ENCODE results near the gene MXRA8. TPM values are rescaled to one million over a fixed set of nuclear protein-coding genes. Genes with fewer than 3 reads are reported as not detected.

MXRA8 gene
- total RNA-seq, 1 donor: 735 TPM

DNA sequence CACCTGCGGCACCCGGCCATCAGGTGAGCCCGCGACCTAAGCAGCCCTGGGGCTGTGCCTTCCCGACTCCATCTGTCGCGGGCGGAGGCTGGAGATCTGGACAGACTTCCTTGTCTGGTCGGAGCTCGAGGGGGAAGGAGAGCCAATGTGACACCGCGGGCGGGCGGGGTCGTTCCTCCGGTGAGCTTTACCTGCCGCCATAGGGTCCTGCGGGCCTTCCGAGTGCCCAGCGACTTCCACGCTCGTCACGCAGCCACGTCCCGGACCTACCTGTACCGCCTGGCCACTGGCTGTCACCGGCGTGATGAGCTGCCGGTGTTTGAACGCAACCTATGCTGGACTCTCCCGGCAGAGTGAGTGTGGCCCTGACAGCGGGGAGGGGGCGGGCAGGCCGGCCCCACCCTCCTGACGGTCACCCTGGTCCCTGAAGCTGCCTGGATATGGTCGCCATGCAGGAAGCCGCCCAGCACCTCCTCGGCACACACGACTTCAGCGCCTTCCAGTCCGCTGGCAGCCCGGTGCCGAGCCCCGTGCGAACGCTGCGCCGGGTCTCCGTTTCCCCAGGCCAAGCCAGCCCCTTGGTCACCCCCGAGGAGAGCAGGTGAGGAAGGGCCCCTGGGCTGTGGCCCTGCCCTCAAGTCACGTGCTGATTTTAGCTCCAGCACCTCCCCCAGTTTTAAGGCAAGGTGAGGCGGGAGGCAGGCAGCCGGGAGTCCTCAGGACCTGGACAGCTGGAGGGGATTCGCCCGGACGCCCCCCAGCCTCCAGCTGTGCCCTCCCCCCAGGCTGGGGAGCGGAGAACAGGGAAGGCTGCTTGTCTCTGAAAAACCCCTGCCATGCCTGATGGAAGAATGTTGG lies 48.9 kb downstream of the MXRA8 start:
- Histone ChIP-seq H2AFZ (ENCODE audit: low read length) (no peak overlapping the region), H3K27me3 (ENCODE audit: insufficient read depth, low read length) (no peaks in the 10 kb centered on the region), H4K20me1 (ENCODE audit: insufficient read depth, low read length) (peaks cover 48% of the 10 kb centered on the region), H3K36me3 (ENCODE audit: insufficient read depth, low read length) (peaks cover 39% of the 10 kb centered on the region), H3K4me2 (ENCODE audit: insufficient read depth, low read length) (peak overlapping the region; percentile 89), H3K79me2 (ENCODE audit: insufficient read depth, low read length) (peaks cover 53% of the 10 kb centered on the region), H3K27ac (ENCODE audit: low read depth, low read length) (peak overlapping the region; percentile 77), H3K4me1 (ENCODE audit: insufficient read depth, low read length) (peaks cover 32% of the 10 kb centered on the region), H3K4me3 (ENCODE audit: insufficient read depth, low read length) (peak overlapping the region; percentile 86), H3K9me3 (ENCODE audit: low read depth, low read length) (no peaks in the 10 kb centered on the region)
- TF ChIP-seq CTCF (IDR thresholded peaks at IDR 0.05; ENCODE audit: extremely low read depth, low read depth, low read length): no peak
- no peak for DNase-seq (ENCODE audit: insufficient read length, low spot score, missing footprints)

GRCh38 chr1:1308756-1309250 lies 49.6 kb downstream of the MXRA8 start:
- Histone ChIP-seq H3K79me2 (ENCODE audit: insufficient read depth, low read length) (peaks cover 59% of the 10 kb centered on the region), H2AFZ (ENCODE audit: low read length) (no peak overlapping the region)

DNA sequence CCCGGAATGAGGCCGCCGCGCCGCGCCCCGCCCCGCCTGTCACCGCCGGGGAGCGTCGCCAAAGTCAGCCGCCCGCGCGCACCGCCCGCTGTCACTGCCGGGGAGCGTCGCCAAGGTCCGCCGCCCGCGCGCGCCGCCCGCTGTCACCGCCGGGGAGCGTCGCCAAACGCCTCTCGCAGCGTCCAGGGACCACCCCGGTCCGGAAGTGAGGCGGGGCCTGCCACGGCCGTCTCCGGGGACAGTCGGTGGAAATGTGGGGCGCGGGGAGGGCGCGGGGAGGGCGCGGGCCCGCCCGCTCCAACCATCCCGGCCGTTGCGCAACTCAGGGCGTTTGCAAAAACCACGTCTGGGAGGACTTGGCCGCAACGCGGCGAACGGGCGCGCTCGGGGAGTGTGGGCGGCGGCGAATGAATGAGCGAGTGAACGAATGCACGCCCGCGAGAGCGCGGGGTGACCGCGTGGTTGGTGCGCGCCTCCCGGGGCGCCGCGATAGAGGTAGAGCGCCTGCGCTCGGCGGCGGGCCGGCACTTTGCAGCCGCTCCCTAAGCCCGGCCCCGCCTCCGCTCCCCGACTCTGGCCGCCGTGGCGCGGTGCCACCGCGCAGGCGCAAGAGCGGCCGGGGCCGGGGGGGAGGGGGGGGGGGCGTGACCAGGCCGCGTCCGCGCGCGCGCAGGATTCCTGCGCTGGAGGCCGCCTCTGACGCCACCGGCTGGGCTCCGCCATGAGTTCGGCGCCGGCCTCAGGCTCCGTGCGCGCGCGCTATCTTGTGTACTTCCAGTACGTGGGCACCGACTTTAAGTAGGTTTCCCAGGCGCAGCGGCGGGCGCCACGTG lies 50.2 kb downstream of the MXRA8 start, which contains the start of the genes ACAP3 and PUSL1:
Gene ACAP3, minus strand, starts transcription at position 8 of the 833 bp plus-strand sequence. CDS start 115 bp downstream, outside the sequence.
Gene PUSL1, plus strand, starts transcription at position 675 of the 833 bp plus-strand sequence. Its CDS starts 47 bp downstream, at position 722.
- no peaks in the 10 kb centered on the region for H3K27me3 ChIP-seq (ENCODE audit: insufficient read depth, low read length)
- peak within 1 kb of the TSS; percentile 77 for H3K27ac ChIP-seq (ENCODE audit: low read depth, low read length)
- DNase-seq (ENCODE audit: insufficient read length, low spot score, missing footprints): peak; percentile 100
- no peak for TF ChIP-seq CTCF (IDR thresholded peaks at IDR 0.05; ENCODE audit: extremely low read depth, low read depth, low read length)
- peaks cover 34% of the 10 kb centered on the region for H3K4me1 ChIP-seq (ENCODE audit: insufficient read depth, low read length)
- peak within 1 kb of the TSS; percentile 89 for H3K4me2 ChIP-seq (ENCODE audit: insufficient read depth, low read length)
- H3K4me3 ChIP-seq (ENCODE audit: insufficient read depth, low read length): peak within 1 kb of the TSS; percentile 86
- H3K79me2 ChIP-seq (ENCODE audit: insufficient read depth, low read length): peaks cover 58% of the 10 kb centered on the region
- peak within 1 kb of the TSS; percentile 51 for H2AFZ ChIP-seq (ENCODE audit: low read length)
- peaks cover 46% of the 10 kb centered on the region for H4K20me1 ChIP-seq (ENCODE audit: insufficient read depth, low read length)
- peaks cover 25% of the 10 kb centered on the region for H3K36me3 ChIP-seq (ENCODE audit: insufficient read depth, low read length)
- no peaks in the 10 kb centered on the region for H3K9me3 ChIP-seq (ENCODE audit: low read depth, low read length)

More at GRCh38 chr1:1308756-1309250, 49.6 kb downstream of the MXRA8 start:
- TF ChIP-seq CTCF (IDR thresholded peaks at IDR 0.05; ENCODE audit: extremely low read depth, low read depth, low read length): no peak
- Histone ChIP-seq H4K20me1 (ENCODE audit: insufficient read depth, low read length) (peaks cover 48% of the 10 kb centered on the region), H3K9me3 (ENCODE audit: low read depth, low read length) (no peaks in the 10 kb centered on the region), H3K4me3 (ENCODE audit: insufficient read depth, low read length) (peak overlapping the region; percentile 86), H3K27ac (ENCODE audit: low read depth, low read length) (peak overlapping the region; percentile 77), H3K4me1 (ENCODE audit: insufficient read depth, low read length) (peaks cover 34% of the 10 kb centered on the region), H3K36me3 (ENCODE audit: insufficient read depth, low read length) (peaks cover 32% of the 10 kb centered on the region), H3K4me2 (ENCODE audit: insufficient read depth, low read length) (peak overlapping the region; percentile 89), H3K27me3 (ENCODE audit: insufficient read depth, low read length) (no peaks in the 10 kb centered on the region)
- DNase-seq (ENCODE audit: insufficient read length, low spot score, missing footprints): no peak

Data from osteoblast (primary cell).